Endometrial microvascular endothelial cells (primary cell): ENCODE measurements around the gene TRAF4. TPM values are rescaled to one million over a fixed set of nuclear protein-coding genes. Genes with fewer than 3 reads are reported as not detected.
"Not testable (repeated sequence)": the region's sequence is repeated elsewhere in the genome, so short reads cannot be mapped to it uniquely, and the experiment has no call there.

Experiments
- in situ Hi-C: cut with HindIII; loops from 2 replicates; pipeline ENCODE4 v1.10.0; 2017; ENCODE audit warnings: low sequenced_read_pairs, low pct_unique_long_range_greater_than_20kb; ENCODE audit errors: inconsistent ontology term
- total RNA-seq: library from RNA; depleted of rRNA; stranded (reverse); fragments of >200 nt; gene quantifications from one replicate; pipeline ENCODE4 v1.2.3, GENCODE V29; 2015; ENCODE audit errors: inconsistent ontology term

Gene TRAF4
- total RNA-seq, 1 donor from 2014 or later = 14.3 TPM

GRCh38 chr17:28726627-28727491, 17.0 kb upstream of the TRAF4 start:
- in situ Hi-C loops = no loop called here

GRCh38 chr17:28728364-28729200, 15.2 kb upstream of the TRAF4 start, which contains the start of gene NEK8:
Gene NEK8, plus strand, starts transcription at chr17:28728788. Its CDS starts 26 bp downstream, at chr17:28728814.
- in situ Hi-C loops = no loop called here

- in situ Hi-C loops = no loop called here
Observed at GRCh38 chr17:28729950-28730330, 13.9 kb upstream of the TRAF4 start.

GRCh38 chr17:28733346-28733745, 10.5 kb upstream of the TRAF4 start:
- in situ Hi-C loops = no loop called here

GRCh38 chr17:28734712-28735241, 9.0 kb upstream of the TRAF4 start:
- in situ Hi-C loops = no loop called here

GRCh38 chr17:28735242-28735722, 8.5 kb upstream of the TRAF4 start:
- in situ Hi-C loops = no loop called here

- in situ Hi-C loops = not testable (repeated sequence)
Observed at GRCh38 chr17:28735913-28736769, 7.7 kb upstream of the TRAF4 start.

GRCh38 chr17:28737316-28737715, 6.5 kb upstream of the TRAF4 start:
- in situ Hi-C loops = no loop called here

- in situ Hi-C loops = no loop called here
Observed at GRCh38 chr17:28737770-28738679, 5.8 kb upstream of the TRAF4 start.

GRCh38 chr17:28738680-28739384, 5.0 kb upstream of the TRAF4 start:
- in situ Hi-C loops = no loop called here

- in situ Hi-C loops = no loop called here
Observed at GRCh38 chr17:28740406-28741357, 3.1 kb upstream of the TRAF4 start.

- in situ Hi-C loops = no loop called here
Observed at GRCh38 chr17:28741358-28742349, 2.2 kb upstream of the TRAF4 start.

GRCh38 chr17:28744104-28744971, 527 bp downstream of the TRAF4 start:
- in situ Hi-C loops = no loop called here
